ENCODE measurements around the gene AQP5. TPM values are rescaled to one million over a fixed set of nuclear protein-coding genes. Genes with fewer than 3 reads are reported as not detected.

AQP5 gene
- polyA plus RNA-seq, 1 donor: 1.2 TPM

GRCh38 chr12:49932023-49932422 lies 29.6 kb upstream of the AQP5 start:
- no peak for DNase-seq

- DNase-seq: peak; percentile 57
These were observed 29.0 kb upstream of the AQP5 start for GRCh38 chr12:49932533-49933130.

- DNase-seq: no peak
These were observed 27.9 kb upstream of the AQP5 start for GRCh38 chr12:49933796-49934195.

- no peak for DNase-seq
These were observed 27.2 kb upstream of the AQP5 start for GRCh38 chr12:49934505-49934904.

- no peak for DNase-seq
These were observed 24.7 kb upstream of the AQP5 start for GRCh38 chr12:49936925-49937324.

GRCh38 chr12:49937639-49938300 lies 23.9 kb upstream of the AQP5 start:
- DNase-seq: no peak

- DNase-seq: no peak
These were observed 22.4 kb upstream of the AQP5 start for GRCh38 chr12:49939307-49939706.

DNA sequence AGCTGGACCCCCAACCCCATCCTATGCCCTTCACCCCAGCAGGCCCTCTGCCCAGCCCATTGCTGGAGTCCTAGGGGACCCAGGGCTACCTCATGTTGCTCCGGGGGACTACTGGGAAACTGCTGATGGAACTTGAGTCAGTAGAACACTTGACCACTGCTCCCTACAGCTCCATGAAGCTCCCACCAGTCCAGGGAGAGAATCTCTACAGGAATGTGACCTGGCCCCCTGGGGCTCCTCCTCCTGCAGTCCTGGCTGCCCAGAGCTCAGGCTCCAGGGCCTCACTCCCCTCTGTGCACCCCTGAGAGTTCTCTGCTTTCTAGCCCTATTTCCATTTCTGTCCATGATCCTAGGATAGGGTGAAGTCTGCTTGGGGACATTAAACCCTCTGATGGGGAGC lies 22.0 kb upstream of the AQP5 start:
- no peak for DNase-seq

DNA sequence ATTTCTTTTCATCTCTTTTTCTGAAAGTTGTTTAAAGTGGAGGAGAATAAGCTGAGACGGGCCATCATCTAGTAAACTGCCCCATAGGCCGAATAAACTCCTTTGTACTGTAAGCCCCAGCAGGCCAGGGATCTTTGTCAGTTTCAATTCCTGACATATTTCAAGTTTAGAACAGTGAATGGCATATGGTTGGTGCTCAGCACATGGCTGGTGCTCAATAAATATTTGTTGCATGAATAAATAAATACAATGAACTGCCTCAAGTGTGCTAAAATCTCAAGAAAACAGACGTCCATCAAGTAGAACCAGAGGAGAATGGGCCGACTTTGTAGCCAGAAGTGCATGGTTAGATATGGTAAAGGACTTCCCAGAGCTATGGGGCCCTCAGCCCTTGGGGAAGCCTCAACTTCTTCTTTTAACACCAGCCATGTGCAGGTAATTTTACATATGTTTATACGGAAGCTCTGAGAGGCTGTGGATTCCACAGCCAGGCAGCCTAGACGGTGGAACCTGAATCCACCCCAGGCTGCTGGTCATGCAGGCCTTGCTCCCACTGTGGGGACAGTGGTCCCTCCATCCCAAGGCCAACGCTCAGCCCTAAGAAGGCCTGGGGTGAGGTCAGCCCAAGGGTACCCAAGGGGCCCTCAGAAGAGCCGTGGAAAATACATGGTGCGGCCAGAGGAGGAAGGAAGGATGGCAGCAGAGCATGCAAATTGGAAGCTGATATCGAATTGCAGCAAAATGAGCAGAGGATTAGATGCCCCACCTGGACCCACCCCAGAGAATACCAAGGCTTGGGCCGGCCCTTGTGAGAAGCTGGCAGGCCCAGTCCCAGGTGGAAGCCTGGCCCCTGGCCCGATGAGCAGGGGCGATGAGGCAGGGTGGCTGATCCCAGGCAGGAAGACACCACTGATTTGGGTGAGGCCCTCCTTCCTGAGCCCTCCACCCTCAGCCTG lies 19.8 kb upstream of the AQP5 start:
- no peak for DNase-seq

DNA sequence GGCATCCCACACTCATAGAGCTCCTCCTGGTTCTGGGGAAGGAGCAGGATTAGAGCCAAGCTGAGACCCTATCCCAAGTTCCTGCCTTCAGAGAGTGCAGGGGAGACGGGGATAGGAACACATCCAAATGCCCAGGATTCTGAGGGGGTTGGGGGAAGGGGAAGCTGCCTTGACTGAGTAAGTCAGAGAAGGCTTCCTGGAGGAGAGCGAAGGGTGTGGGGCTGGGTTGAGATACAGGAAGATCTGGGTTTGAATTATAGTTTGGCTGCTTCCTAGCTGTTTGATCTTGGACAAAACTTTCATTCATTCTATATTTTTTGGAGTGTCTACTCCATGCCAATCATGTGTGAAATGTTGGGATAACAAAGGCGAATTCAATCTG lies 19.2 kb upstream of the AQP5 start:
- no peak for DNase-seq

GRCh38 chr12:49942921-49943624 lies 18.6 kb upstream of the AQP5 start:
- no peak for DNase-seq

DNA sequence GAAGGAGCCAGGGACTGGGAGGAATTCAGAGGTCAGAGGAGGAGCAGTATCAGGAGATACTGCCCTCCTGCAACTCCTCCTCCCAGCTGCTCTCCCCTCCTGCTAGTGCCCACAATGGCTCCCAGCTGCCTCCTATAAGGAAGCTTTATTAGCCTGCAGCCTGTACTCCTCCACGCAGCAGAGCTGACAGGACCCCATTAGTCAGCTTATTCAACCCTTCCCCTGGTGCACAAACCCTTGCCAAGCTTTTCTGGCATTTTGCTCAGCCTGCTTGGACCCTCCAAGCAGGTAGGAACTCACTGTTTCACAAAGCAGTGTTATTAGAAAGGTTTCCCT lies 18.1 kb upstream of the AQP5 start:
- DNase-seq: no peak

DNA sequence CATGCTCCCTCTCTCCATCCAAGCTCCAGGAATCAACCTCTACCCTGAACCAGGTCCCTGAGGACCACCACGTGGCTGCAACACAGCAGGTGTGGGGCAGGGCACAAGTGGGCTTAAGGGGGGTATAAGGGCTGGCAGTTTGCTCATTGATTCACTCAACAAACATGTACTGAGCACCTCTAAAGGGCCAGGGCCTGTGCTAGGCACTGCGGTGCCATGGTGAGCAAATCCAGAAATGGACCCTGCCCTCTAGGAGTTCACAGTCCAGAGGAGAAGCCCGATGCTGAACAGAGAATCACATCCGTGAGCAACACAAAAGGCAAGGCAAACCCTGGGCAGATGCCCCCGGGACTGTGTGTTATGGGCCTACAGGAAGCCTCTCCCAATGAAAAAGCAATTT lies 17.6 kb upstream of the AQP5 start:
- DNase-seq: no peak

GRCh38 chr12:49944718-49945117 lies 17.0 kb upstream of the AQP5 start:
- DNase-seq: no peak

DNA sequence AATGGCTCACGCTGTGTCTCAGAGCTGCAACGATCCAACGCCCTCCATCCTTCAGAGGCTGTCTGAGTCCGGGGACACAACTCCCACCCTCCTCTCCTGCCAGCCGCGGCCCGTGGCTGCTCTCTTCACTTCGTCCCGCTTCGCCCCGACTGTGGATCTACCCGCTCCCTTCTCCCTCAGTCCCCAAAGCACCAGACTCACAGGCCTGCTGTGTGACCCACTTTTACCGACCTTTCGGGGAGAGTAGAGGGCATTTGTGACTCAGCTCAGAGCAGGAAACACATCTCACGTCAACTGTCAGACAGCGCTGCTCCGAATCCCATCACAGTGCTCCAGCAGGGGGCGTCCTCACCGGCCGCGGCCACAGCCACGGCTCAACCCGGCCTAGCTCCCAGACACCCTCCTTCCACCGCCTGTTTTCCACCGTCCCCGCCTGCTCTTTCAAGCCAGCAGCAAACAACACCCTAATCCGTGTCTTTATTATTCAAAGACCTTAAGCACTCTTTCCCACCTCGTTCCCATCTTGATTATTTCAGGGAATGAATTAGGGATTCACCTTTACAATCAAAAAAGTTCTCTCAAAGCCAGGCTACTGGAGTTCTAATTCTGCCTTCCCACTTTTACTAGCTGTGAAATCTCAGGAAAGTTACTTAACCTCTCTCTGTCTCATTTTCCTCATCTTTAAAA lies 16.1 kb upstream of the AQP5 start:
- DNase-seq: peak; percentile 67

- no peak for DNase-seq
These were observed 15.6 kb upstream of the AQP5 start for GRCh38 chr12:49946086-49946485.

DNA sequence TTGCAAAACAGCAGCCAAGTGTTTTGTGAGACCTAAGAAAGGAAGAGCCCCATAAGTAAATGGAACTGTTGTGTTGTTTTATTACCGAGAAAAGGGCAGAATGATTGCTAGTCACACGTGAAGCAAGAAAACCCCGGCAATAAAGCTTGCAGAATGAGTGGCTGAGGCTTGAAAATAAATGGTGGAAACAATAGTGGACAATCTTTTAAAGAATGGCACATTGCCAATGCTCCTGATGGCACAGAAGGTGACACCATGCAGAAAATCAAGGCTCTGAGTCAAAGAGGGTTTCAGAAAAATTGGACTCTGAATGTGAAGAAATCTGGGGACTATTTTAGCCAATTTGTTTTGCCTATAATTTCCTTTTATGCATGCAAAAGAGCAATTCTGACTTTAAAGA lies 15.2 kb upstream of the AQP5 start:
- no peak for DNase-seq

DNA sequence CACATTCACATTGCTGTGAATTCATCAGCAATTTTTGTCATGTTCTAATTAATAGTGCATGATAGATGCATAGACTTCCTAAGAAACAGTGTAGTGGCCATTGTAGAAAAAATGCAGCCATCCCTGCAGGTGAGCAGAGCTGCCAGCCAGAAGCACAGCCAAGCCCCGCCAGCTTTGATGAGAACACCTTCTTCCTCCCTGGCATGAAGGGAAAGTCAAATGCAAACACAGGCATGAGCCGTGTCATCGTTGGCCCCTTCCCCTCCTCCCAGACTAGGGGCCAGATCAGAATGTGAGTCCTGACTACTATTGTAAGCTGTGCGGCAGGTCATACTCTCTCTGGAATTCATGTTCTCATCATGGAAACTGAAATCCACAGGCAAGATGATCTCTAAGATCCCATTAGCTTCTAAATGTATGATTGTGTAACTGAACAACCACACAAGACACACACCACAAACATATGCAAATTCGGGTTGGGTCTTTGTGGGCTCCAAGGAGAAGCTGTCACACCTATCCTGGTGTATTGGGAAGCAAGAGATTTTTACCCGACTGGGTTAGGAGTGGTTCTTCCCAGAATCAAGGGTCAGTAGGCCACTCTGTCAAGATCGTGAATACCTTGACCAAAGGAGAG lies 14.0 kb upstream of the AQP5 start:
- DNase-seq: no peak

- no peak for DNase-seq
These were observed 12.5 kb upstream of the AQP5 start for GRCh38 chr12:49948866-49949845.

DNA sequence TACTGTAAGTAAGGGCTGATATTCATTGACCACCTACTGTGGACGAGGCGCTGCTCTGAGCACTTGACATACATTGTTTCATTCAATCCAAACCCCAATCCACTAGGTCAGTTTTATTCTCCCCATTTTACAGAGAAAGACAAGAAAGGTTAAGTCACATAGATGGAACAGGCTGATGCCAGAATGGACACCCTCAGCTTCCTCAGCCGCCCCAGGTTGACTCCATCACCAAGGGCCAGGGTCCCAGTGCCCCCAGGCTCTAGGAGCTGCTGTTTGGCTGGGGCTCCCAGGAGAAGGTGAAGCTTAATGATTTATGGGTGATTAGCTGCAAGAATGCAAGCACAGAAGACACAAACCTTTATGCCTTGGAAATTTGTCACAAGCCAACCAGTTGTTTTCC lies 11.8 kb upstream of the AQP5 start:
- no peak for DNase-seq
